Measurements from ENCODE around the gene RPP30.

GRCh38 chr10:90927293-90927692, 55.5 kb downstream of the RPP30 start:
- TF ChIP-seq CTCF (IDR thresholded peaks at IDR 0.05) (no peak), POLR2A (IDR thresholded peaks at IDR 0.05) (no peak)
